ENCODE data around the gene CCNE1.

Gene CCNE1

DNA sequence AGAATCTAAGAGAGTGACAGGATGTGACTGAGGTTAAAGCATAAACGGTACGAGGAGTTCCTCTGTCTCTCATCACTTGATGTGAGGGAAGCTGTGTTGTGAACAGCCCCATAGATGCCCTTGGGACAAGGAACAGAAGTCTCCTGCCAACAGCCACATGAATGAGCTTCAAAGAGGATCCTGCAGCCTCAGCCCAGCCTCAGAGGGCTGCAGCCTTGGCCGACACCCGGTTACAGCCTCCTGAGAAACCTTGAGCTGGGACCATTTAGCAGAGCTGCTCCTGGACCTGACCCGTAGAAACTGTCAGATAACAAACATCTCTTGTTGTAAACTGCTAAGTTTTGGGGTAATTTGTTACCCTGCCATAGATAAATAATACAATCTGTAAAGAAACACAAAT lies 54.2 kb downstream of the CCNE1 start:
- TF ChIP-seq, protein P1, sequence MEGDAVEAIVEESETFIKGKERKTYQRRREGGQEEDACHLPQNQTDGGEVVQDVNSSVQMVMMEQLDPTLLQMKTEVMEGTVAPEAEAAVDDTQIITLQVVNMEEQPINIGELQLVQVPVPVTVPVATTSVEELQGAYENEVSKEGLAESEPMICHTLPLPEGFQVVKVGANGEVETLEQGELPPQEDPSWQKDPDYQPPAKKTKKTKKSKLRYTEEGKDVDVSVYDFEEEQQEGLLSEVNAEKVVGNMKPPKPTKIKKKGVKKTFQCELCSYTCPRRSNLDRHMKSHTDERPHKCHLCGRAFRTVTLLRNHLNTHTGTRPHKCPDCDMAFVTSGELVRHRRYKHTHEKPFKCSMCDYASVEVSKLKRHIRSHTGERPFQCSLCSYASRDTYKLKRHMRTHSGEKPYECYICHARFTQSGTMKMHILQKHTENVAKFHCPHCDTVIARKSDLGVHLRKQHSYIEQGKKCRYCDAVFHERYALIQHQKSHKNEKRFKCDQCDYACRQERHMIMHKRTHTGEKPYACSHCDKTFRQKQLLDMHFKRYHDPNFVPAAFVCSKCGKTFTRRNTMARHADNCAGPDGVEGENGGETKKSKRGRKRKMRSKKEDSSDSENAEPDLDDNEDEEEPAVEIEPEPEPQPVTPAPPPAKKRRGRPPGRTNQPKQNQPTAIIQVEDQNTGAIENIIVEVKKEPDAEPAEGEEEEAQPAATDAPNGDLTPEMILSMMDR (IDR thresholded peaks at IDR 0.05): no peak
- H3K27ac ChIP-seq: no peak overlapping the region
- no peak overlapping the region for H3K4me3 ChIP-seq
- DNase-seq (ENCODE audit: low spot score): no peak

DNA sequence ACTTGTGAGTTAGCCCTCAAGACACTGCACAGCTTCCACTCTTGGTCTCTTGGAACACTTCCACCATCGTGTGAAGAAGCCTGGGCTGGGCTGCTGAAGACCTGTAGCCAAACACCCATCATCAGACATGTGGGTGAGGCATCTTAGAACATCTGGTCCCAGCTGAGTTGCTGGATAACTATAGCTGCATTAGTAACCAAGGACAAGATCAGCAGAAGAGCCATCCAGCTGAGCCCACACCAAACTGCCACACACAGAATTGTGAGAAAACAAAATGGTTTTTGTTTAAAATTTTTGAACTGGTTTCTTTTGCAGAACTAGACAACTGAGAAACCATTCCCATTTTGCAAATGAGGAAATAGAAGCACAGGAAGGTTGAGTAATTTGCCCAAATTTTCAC lies 56.2 kb downstream of the CCNE1 start:
- TF ChIP-seq, protein P1 (IDR thresholded peaks at IDR 0.05): no peak
- DNase-seq (ENCODE audit: low spot score): no peak
- Histone ChIP-seq H3K27ac (no peak overlapping the region), H3K4me3 (no peak overlapping the region)

DNA sequence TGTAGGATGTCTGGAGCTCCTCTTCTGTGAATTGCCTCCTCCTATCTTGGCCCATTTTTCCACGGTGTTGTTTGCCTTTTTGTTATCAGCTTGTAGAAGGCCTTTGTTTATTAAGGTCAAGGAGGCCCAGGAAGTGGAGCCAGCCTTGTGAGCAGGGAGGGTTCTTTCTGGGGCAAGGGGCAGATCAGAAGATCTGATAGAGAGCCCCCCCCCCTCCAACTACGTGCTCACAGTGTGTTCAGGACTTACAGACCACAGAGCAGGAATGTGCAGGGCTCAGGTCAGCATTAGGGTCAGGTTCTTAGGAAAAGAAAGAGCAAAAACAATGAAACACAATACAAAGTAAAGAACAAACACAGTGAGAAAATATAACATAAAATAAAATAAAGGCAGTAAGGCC lies 59.4 kb downstream of the CCNE1 start:
- TF ChIP-seq, protein P1 (IDR thresholded peaks at IDR 0.05): no peak
- no peak overlapping the region for H3K27ac ChIP-seq
- H3K4me3 ChIP-seq: no peak overlapping the region
- no peak for DNase-seq (ENCODE audit: low spot score)

DNA sequence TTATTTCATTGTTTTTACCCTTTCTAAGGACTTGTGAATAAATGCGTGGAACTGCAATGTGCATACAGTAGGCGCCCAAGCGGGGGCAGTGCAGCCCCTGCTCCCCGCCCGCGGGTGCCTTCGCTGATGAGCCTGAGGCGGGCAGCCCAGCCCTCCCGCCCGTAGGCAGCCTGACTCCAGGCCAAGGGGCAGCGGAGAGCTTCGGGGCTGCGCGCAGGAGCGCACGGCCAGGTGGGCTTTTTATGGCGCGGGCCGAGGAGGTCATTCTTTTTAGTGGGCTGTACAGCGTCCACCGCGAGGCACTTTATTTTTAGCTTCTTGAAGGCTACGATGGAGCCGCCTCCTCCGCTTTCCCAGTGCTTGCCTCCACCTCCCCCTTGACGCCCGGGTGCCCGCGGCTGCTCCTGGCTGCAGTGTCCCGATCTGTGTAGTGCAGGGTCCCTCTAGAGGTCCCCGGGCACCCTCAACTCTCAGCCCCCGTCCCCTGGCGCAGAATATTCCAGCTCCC lies 60.5 kb downstream of the CCNE1 start:
- DNase-seq (ENCODE audit: low spot score): no peak
- TF ChIP-seq, protein P1 (IDR thresholded peaks at IDR 0.05): no peak
- no peak overlapping the region for H3K27ac ChIP-seq
- H3K4me3 ChIP-seq: no peak overlapping the region

DNA sequence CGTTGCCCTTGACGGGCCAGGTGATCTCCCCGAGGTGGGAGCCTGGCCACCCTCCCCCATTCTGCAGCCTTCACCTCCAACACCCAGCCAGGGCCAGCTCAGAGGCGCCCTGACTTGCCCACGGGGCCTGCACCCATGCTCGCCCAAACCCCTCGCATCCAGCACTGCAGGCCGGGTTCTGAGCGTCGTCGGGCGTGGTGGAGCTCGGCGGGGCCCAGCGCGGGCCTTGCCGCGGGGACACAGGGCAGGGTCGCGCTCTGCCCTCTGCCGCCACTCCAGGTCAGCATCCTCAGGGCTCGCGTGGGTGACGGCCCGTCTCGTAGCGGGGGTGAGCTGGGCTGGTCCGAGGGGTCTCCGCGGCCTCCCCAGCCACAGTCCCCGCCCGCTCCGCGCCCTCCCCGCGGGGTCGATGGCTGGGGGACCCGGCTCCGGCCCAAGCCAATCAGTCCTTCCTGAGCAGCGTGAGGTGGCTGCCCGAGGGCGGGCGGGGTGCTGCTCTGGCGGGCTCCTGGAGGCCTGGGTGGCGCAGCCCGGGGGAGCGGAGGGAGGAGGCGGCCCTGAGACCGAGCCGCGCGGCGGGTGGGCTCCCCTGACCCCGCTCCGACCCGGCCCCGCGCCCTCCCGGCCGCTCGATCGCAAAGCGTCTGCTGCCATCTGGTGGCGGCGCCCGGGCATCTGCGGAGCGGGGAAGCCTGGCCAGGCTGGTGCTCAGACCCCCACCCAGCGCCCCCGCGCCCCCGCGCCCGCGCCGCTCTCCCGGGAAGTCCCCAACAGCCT lies 61.4 kb downstream of the CCNE1 start:
- Histone ChIP-seq H3K4me3 (peak overlapping the region; percentile 69), H3K27ac (no peak overlapping the region)
- TF ChIP-seq, protein P1 (IDR thresholded peaks at IDR 0.05): peak; percentile 94
- no peak for DNase-seq (ENCODE audit: low spot score)
